Vagina (tissue), 2 donors: ENCODE data around the gene RPS19BP1. TPM values are rescaled to one million over a fixed set of nuclear protein-coding genes. Genes with fewer than 3 reads are reported as not detected.
A peak's percentile ranks its signal among the peaks of the same experiment; 100 is the strongest.

Experiments
- DNase-seq, 2 donors: peaks; one replicate each; pipeline ENCODE4 v3.0.0-alpha.2; 2017; ENCODE audit errors: extremely low spot score in 2 of 2
- H3K27ac ChIP-seq: fragments of 200-600 bp; sonication (generic); one replicate; pipeline ENCODE4 v1.5.1; 2019
- H3K27me3 ChIP-seq: fragments of 200-600 bp; sonication (generic); one replicate; pipeline ENCODE4 v1.5.1; 2019
- H3K36me3 ChIP-seq, 2 donors: fragments of 200-600 bp; sonication (generic); one replicate each; pipeline ENCODE4 v1.5.1; 2017 to 2019
- H3K4me1 ChIP-seq: fragments of 200-600 bp; sonication (generic); one replicate; pipeline ENCODE4 v1.5.1; 2019
- H3K4me3 ChIP-seq, 2 donors: fragments of 200-600 bp; sonication (generic); 1 replicate in 1 of 2; 2 replicates in 1 of 2; pipeline ENCODE4 v1.5.1; 2016 to 2019
- H3K9me3 ChIP-seq: fragments of 200-600 bp; sonication (generic); one replicate; pipeline ENCODE4 v1.5.1; 2019
- CTCF ChIP-seq, 3 experiments: fragments of 450-650 bp in 2 of 3; fragments of 200-600 bp in 1 of 3; sonication (generic) in 1 of 3; IDR thresholded peaks; one replicate each; pipeline ENCODE4 v1.5.1; 2017 to 2019; ENCODE audit warnings: antibody characterized with exemption in 3 of 3, mild to moderate bottlenecking in 2 of 3, moderate library complexity in 2 of 3
- POLR2A ChIP-seq, 2 donors: fragments of 450-650 bp; IDR thresholded peaks; one replicate each; pipeline ENCODE4 v1.6.1; 2017; ENCODE audit warnings: antibody characterized with exemption in 2 of 2, mild to moderate bottlenecking in 2 of 2, moderate library complexity in 2 of 2
- POLR2AphosphoS5 ChIP-seq, 2 donors: sonication (generic); formaldehyde crosslinking; IDR thresholded peaks; one replicate each; pipeline ENCODE4 v1.9.0; 2017; ENCODE audit warnings: antibody characterized with exemption in 2 of 2, mild to moderate bottlenecking in 2 of 2, low read depth in 1 of 2; ENCODE audit not compliant: insufficient read depth in 1 of 2
- intact Hi-C: fragments of 100-400 bp; cut with DNase I; formaldehyde crosslinking; loops from one replicate; pipeline ENCODE4 v1.15.1; 2023
- total RNA-seq: library from RNA; depleted of rRNA; stranded (reverse); fragments of >200 nt; gene quantifications from one replicate; pipeline ENCODE4 v1.2.3, GENCODE V29; 2016

RPS19BP1 gene
- total RNA-seq, 1 donor from 2014 or later: 107 TPM

- no peak for DNase-seq
- Histone ChIP-seq H3K9me3 (no peaks in the 10 kb centered on the region), H3K27me3 (no peaks in the 10 kb centered on the region), H3K27ac (no peak overlapping the region), H3K4me1 (peaks cover 26% of the 10 kb centered on the region), H3K36me3 (no peaks in the 10 kb centered on the region), H3K4me3 (no peak overlapping the region)
- intact Hi-C loops: loop anchor here (10.0 kb wide), 1 partner anchor 809 kb away; the partner anchor contains the start of gene ADSL
- TF ChIP-seq POLR2AphosphoS5 (IDR thresholded peaks at IDR 0.05; ENCODE audit: insufficient read depth in 1 of 2, low read depth in 1 of 2) (no peak), POLR2A (IDR thresholded peaks at IDR 0.05) (no peak), CTCF (IDR thresholded peaks at IDR 0.05) (no peak)
Measured at GRCh38 chr22:39535831-39536449, 3.4 kb upstream of the RPS19BP1 start.

GRCh38 chr22:39535357-39535725, 2.8 kb upstream of the RPS19BP1 start:
- TF ChIP-seq POLR2AphosphoS5 (IDR thresholded peaks at IDR 0.05; ENCODE audit: insufficient read depth in 1 of 2, low read depth in 1 of 2) (no peak), POLR2A (IDR thresholded peaks at IDR 0.05) (no peak), CTCF (IDR thresholded peaks at IDR 0.05) (no peak)
- no peaks in the 10 kb centered on the region for H3K27me3 ChIP-seq
- H3K9me3 ChIP-seq: no peaks in the 10 kb centered on the region
- no peak overlapping the region for H3K27ac ChIP-seq
- peaks cover 32% of the 10 kb centered on the region for H3K4me1 ChIP-seq
- DNase-seq: no peak
- H3K36me3 ChIP-seq: no peaks in the 10 kb centered on the region
- intact Hi-C loops: loop anchor here (10.0 kb wide), 1 partner anchor 809 kb away; the partner anchor contains the start of gene ADSL
- H3K4me3 ChIP-seq: no peak overlapping the region

GRCh38 chr22:39534591-39535356, 2.2 kb upstream of the RPS19BP1 start:
- Histone ChIP-seq H3K27ac (no peak overlapping the region), H3K9me3 (no peaks in the 10 kb centered on the region), H3K4me3 (peak overlapping the region; percentile 14 to 15), H3K27me3 (no peaks in the 10 kb centered on the region), H3K4me1 (peaks cover 38% of the 10 kb centered on the region), H3K36me3 (peaks cover 0 to under 1% of the 10 kb centered on the region in 2 donors)
- TF ChIP-seq CTCF (IDR thresholded peaks at IDR 0.05) (peak; percentile 86 to 97 (median 96)), POLR2A (IDR thresholded peaks at IDR 0.05) (no peak), POLR2AphosphoS5 (IDR thresholded peaks at IDR 0.05; ENCODE audit: insufficient read depth in 1 of 2, low read depth in 1 of 2) (peak in 1 of 2 donors; percentile 53)
- intact Hi-C loops: loop anchor here (10.0 kb wide), 1 partner anchor 810 kb away; the partner anchor contains the start of gene ADSL
- no peak for DNase-seq

- intact Hi-C loops: loop anchor here (10.0 kb wide), 1 partner anchor 811 kb away; the partner anchor contains the start of gene ADSL
- H3K27me3 ChIP-seq: no peaks in the 10 kb centered on the region
- no peak for TF ChIP-seq POLR2A (IDR thresholded peaks at IDR 0.05)
- TF ChIP-seq POLR2AphosphoS5 (IDR thresholded peaks at IDR 0.05; ENCODE audit: insufficient read depth in 1 of 2, low read depth in 1 of 2): no peak
- TF ChIP-seq CTCF (IDR thresholded peaks at IDR 0.05): no peak
- peaks cover 44% of the 10 kb centered on the region for H3K4me1 ChIP-seq
- H3K4me3 ChIP-seq: no peak overlapping the region
- H3K27ac ChIP-seq: no peak overlapping the region
- no peak for DNase-seq
- peaks cover 0 to 5% of the 10 kb centered on the region in 2 donors for H3K36me3 ChIP-seq
- H3K9me3 ChIP-seq: no peaks in the 10 kb centered on the region
Measured at GRCh38 chr22:39534092-39534506, 1.6 kb upstream of the RPS19BP1 start.
